ENCODE data around the gene RIN3.

DNA sequence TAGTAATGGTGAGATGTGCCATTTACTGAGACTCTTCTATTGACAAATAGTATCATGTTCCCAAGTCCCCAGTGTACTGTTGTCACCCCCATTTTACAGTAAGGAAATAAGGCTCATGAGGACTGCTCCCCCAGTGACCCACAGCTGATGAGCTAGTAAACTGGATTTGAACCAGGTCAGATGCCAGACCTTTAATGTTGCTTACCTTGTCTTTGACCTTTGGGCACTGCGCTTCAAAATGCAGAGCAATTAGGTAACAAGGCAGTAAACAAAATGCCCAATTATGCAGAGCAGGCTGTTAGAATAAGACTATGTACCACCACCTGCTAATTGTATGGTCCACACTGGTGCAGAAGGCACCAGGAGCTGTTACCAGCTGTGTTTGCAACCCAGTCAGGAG is 38.5 kb upstream of the RIN3 start:
- TF ChIP-seq EZH2 (IDR thresholded peaks at IDR 0.05) = no peak
- TF ChIP-seq, protein P1, sequence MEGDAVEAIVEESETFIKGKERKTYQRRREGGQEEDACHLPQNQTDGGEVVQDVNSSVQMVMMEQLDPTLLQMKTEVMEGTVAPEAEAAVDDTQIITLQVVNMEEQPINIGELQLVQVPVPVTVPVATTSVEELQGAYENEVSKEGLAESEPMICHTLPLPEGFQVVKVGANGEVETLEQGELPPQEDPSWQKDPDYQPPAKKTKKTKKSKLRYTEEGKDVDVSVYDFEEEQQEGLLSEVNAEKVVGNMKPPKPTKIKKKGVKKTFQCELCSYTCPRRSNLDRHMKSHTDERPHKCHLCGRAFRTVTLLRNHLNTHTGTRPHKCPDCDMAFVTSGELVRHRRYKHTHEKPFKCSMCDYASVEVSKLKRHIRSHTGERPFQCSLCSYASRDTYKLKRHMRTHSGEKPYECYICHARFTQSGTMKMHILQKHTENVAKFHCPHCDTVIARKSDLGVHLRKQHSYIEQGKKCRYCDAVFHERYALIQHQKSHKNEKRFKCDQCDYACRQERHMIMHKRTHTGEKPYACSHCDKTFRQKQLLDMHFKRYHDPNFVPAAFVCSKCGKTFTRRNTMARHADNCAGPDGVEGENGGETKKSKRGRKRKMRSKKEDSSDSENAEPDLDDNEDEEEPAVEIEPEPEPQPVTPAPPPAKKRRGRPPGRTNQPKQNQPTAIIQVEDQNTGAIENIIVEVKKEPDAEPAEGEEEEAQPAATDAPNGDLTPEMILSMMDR (IDR thresholded peaks at IDR 0.05) = no peak

Data from neural progenitor cell (in vitro differentiated cells).